Measurements from ENCODE around the gene GJB5.

GJB5 gene

GRCh38 chr1:34792868-34793727 is 38.3 kb downstream of the GJB5 start, which contains the start of gene GJA4:
GJA4 (plus strand) TSS chr1:34792999; CDS start chr1:34794214, 1,215 bp downstream.
- DNase-seq: no peak

- DNase-seq: no peak
Measured at GRCh38 chr1:34794001-34794789, 39.3 kb downstream of the GJB5 start.

- no peak for DNase-seq
Measured at GRCh38 chr1:34794790-34795180, 39.9 kb downstream of the GJB5 start.

GRCh38 chr1:34795916-34796315 is 41.1 kb downstream of the GJB5 start:
- DNase-seq: no peak

GRCh38 chr1:34796990-34797389 is 42.1 kb downstream of the GJB5 start:
- no peak for DNase-seq

- no peak for DNase-seq
Measured at GRCh38 chr1:34800214-34800613, 45.4 kb downstream of the GJB5 start.

- no peak for DNase-seq
Measured at GRCh38 chr1:34803770-34804169, 48.9 kb downstream of the GJB5 start.

GRCh38 chr1:34806396-34806795 is 51.5 kb downstream of the GJB5 start:
- DNase-seq: no peak

Data from amygdala (tissue), 56 donors.